Neural progenitor cell (in vitro differentiated cells): Measurements from ENCODE around the gene TNRC18. TPM values are rescaled to one million over a fixed set of nuclear protein-coding genes. Genes with fewer than 3 reads are reported as not detected.

ENCODE experiments used
- DNase-seq: peaks from one replicate; pipeline ENCODE4 v3.0.0-alpha.2; 2016; ENCODE audit warnings: low spot score
- H2AFZ ChIP-seq: fragments of 200-600 bp; sonication (generic); replicated peaks from 2 replicates; pipeline ENCODE4 v1.6.1; 2016; ENCODE audit warnings: antibody characterized with exemption
- H3F3A ChIP-seq: fragments of 200-600 bp; sonication (generic); 2 replicates; pipeline ENCODE4 v1.6.1; 2016; ENCODE audit warnings: antibody characterized with exemption, low read depth
- H3K27ac ChIP-seq: fragments of 200-600 bp; sonication (generic); 2 replicates; pipeline ENCODE4 v1.5.1; 2016; ENCODE audit warnings: mild to moderate bottlenecking
- H3K27me3 ChIP-seq: fragments of 200-600 bp; sonication (generic); 2 replicates; pipeline ENCODE4 v1.6.1; 2016; ENCODE audit warnings: mild to moderate bottlenecking, moderate library complexity
- H3K36me3 ChIP-seq: fragments of 200-600 bp; sonication (generic); 2 replicates; pipeline ENCODE4 v1.5.1; 2016
- H3K4me1 ChIP-seq: fragments of 200-600 bp; sonication (generic); 2 replicates; pipeline ENCODE4 v1.6.1; 2016; ENCODE audit warnings: mixed run types
- H3K4me2 ChIP-seq: fragments of 200-600 bp; sonication (generic); 2 replicates; pipeline ENCODE4 v1.6.1; 2016
- H3K4me3 ChIP-seq: fragments of 200-600 bp; sonication (generic); 2 replicates; pipeline ENCODE4 v1.5.1; 2016
- H3K79me2 ChIP-seq: fragments of 200-600 bp; sonication (generic); 2 replicates; pipeline ENCODE4 v1.6.1; 2016; ENCODE audit warnings: low read depth
- H3K9ac ChIP-seq: fragments of 200-600 bp; sonication (generic); 2 replicates; pipeline ENCODE4 v1.6.1; 2016
- H3K9me3 ChIP-seq: fragments of 200-600 bp; sonication (generic); 2 replicates; pipeline ENCODE4 v1.5.1; 2016; ENCODE audit warnings: low read depth
- H4K20me1 ChIP-seq: fragments of 200-600 bp; sonication (generic); 2 replicates; pipeline ENCODE4 v1.6.1; 2016; ENCODE audit warnings: low read depth
- H3K27ac Mint-ChIP-seq: 3 replicates; pipeline ENCODE4 v1.8.0; 2021; ENCODE audit warnings: mixed read lengths
- H3K27me3 Mint-ChIP-seq: 2 replicates; pipeline ENCODE4 v1.8.0; 2022; ENCODE audit warnings: low read depth, mild to moderate bottlenecking, inconsistent platforms, moderate library complexity, mixed read lengths; ENCODE audit not compliant: insufficient read depth
- H3K36me3 Mint-ChIP-seq: 3 replicates; pipeline ENCODE4 v1.8.0; 2021; ENCODE audit warnings: mixed read lengths
- H3K4me1 Mint-ChIP-seq: 3 replicates; pipeline ENCODE4 v1.8.0; 2021; ENCODE audit warnings: mixed read lengths
- H3K4me3 Mint-ChIP-seq: 3 replicates; pipeline ENCODE4 v1.8.0; 2021; ENCODE audit warnings: mild to moderate bottlenecking, moderate library complexity, mixed read lengths
- H3K9me3 Mint-ChIP-seq: 3 replicates; pipeline ENCODE4 v1.8.0; 2020; ENCODE audit warnings: mixed read lengths
- EZH2 ChIP-seq: fragments of 200-600 bp; sonication (generic); IDR thresholded peaks from 2 replicates; pipeline ENCODE4 v1.6.1; 2017; ENCODE audit warnings: antibody characterized with exemption, mild to moderate bottlenecking, moderate library complexity
- EZH2phosphoT487 ChIP-seq: fragments of 200-600 bp; sonication (generic); IDR thresholded peaks from 2 replicates; pipeline ENCODE4 v1.6.1; 2017; ENCODE audit warnings: antibody characterized with exemption
- total RNA-seq: library from RNA; depleted of rRNA; stranded (reverse); fragments of >200 nt; gene quantifications from 2 replicates; pipeline ENCODE4 v1.2.3, GENCODE V29; 2015; ENCODE audit warnings: low replicate concordance
- TF ChIP-seq, protein P1 (sequence below): fragments of 200-600 bp; sonication (generic); IDR thresholded peaks from 2 replicates; pipeline ENCODE4 v1.5.1; 2017; ENCODE audit warnings: antibody characterized with exemption, mild to moderate bottlenecking

Gene TNRC18
- total RNA-seq, 1 donor from 2014 or later = 16.1 TPM

DNA sequence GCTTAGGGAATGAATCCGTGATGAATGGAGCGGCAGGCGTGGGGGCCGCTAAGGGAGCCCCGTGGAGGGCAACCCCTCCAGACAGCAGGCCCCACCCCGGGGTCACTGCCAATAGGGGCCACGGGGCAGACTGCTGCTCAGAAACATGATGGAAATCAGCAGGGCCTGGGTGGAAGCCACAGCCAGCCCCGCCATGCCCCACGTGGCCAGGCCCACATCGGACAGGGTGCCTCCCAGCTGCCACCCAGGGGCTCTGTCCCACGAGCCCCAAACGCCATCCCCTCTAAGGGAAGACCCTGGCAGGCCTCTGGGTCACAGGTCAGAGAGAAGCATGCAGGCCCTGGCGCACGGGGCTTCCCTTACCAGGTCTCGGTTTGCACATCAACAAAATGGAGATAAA, 28.4 kb downstream of the TNRC18 start:
- peaks cover 59% of the 10 kb centered on the region for H4K20me1 ChIP-seq
- H3K9me3 ChIP-seq = no peaks in the 10 kb centered on the region
- no peak overlapping the region for H2AFZ ChIP-seq
- no peak for DNase-seq
- H3K36me3 ChIP-seq = no peaks in the 10 kb centered on the region
- no peak overlapping the region for H3K9ac ChIP-seq
- no peaks in the 10 kb centered on the region for H3K4me1 ChIP-seq
- Mint-ChIP-seq H3K27me3 (peaks cover 11% of the 10 kb centered on the region), H3K36me3 (peaks cover 15% of the 10 kb centered on the region), H3K4me1 (peaks cover 8% of the 10 kb centered on the region), H3K27ac (no peak overlapping the region), H3K4me3 (no peak overlapping the region), H3K9me3 (no peaks in the 10 kb centered on the region)
- H3K27ac ChIP-seq = no peak overlapping the region
- H3K4me3 ChIP-seq = no peak overlapping the region
- no peak overlapping the region for H3K4me2 ChIP-seq
- H3F3A ChIP-seq = no peaks in the 10 kb centered on the region
- no peak for TF ChIP-seq EZH2phosphoT487
- no peak for TF ChIP-seq EZH2
- TF ChIP-seq, protein P1, sequence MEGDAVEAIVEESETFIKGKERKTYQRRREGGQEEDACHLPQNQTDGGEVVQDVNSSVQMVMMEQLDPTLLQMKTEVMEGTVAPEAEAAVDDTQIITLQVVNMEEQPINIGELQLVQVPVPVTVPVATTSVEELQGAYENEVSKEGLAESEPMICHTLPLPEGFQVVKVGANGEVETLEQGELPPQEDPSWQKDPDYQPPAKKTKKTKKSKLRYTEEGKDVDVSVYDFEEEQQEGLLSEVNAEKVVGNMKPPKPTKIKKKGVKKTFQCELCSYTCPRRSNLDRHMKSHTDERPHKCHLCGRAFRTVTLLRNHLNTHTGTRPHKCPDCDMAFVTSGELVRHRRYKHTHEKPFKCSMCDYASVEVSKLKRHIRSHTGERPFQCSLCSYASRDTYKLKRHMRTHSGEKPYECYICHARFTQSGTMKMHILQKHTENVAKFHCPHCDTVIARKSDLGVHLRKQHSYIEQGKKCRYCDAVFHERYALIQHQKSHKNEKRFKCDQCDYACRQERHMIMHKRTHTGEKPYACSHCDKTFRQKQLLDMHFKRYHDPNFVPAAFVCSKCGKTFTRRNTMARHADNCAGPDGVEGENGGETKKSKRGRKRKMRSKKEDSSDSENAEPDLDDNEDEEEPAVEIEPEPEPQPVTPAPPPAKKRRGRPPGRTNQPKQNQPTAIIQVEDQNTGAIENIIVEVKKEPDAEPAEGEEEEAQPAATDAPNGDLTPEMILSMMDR = no peak
- H3K27me3 ChIP-seq = no peaks in the 10 kb centered on the region
- no peaks in the 10 kb centered on the region for H3K79me2 ChIP-seq

DNA sequence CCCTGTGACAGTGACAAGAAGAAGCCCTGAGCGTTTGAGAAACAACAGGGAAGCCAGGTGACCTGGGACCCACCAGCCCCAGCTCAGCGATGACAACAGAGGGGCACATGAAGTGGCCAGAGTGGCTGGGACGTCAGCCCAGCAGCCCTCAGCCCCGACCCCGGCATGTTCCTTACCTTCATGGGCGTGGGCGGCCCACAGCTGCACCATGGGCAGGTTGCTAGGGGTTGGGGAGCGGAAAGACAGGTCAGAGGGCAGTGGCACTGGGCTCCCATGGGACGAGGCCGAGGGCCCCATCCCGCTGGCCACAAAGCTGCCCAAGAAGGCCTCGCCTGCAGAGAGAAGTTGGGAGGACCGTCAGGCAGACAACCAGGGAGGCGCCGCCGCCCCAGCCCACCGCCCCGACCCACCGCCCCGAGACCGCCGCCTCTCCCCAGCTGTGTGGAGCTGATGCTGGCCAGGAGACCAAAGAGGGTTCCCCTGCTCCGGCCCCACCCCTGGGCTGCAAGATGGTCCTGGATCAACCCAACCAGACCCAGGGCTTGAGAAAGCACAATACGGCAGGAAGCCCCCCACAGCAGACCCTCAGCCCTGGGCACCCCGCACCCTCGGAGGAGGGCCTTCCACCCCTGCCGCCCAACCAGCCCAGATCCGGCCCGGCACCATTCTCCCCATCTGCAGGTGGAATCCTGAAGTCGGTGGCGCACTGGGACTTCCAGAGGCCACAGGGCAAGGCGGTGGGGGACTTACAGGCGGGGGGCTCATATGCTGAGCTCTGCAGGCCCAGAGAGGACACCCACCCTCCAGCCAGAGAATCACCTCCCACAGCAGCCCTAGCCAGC, 29.1 kb downstream of the TNRC18 start:
- H3K36me3 ChIP-seq = no peaks in the 10 kb centered on the region
- H3K4me1 Mint-ChIP-seq = peaks cover 8% of the 10 kb centered on the region
- peaks cover 17% of the 10 kb centered on the region for H3K36me3 Mint-ChIP-seq
- H2AFZ ChIP-seq = no peak overlapping the region
- no peaks in the 10 kb centered on the region for H3F3A ChIP-seq
- no peak overlapping the region for H3K9ac ChIP-seq
- no peak for DNase-seq
- H4K20me1 ChIP-seq = peaks cover 59% of the 10 kb centered on the region
- no peaks in the 10 kb centered on the region for H3K9me3 ChIP-seq
- H3K4me3 ChIP-seq = no peak overlapping the region
- no peak overlapping the region for H3K4me3 Mint-ChIP-seq
- H3K27me3 ChIP-seq = no peaks in the 10 kb centered on the region
- no peak overlapping the region for H3K4me2 ChIP-seq
- no peak overlapping the region for H3K27ac Mint-ChIP-seq
- H3K9me3 Mint-ChIP-seq = no peaks in the 10 kb centered on the region
- TF ChIP-seq, protein P1 = no peak
- TF ChIP-seq EZH2 = no peak
- no peak for TF ChIP-seq EZH2phosphoT487
- no peaks in the 10 kb centered on the region for H3K4me1 ChIP-seq
- no peaks in the 10 kb centered on the region for H3K79me2 ChIP-seq
- peaks cover 11% of the 10 kb centered on the region for H3K27me3 Mint-ChIP-seq
- no peak overlapping the region for H3K27ac ChIP-seq

DNA sequence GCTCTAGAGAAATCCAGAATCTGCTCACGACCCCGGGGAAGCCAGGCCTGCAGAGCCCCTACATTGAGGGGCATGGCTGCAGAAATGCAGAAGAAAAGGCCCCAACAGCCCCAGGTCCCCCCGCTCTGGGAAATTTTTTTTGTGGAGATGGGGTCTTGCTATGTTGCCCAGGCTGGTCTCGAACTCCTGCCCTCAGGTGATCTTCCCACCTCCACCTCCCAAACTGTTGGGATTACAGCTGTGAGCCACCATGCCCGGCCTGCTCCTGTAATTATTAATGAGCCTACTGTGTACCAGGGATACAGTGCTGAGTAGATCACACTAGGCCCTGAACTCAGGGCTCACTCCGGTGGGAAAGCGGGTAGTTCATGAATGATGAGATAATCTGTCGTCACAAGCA, 29.9 kb downstream of the TNRC18 start:
- Histone ChIP-seq H3K27ac (no peak overlapping the region), H3K4me1 (no peaks in the 10 kb centered on the region), H3K36me3 (no peaks in the 10 kb centered on the region), H4K20me1 (peaks cover 60% of the 10 kb centered on the region), H3F3A (no peaks in the 10 kb centered on the region), H3K27me3 (no peaks in the 10 kb centered on the region), H3K4me2 (no peak overlapping the region), H3K79me2 (no peaks in the 10 kb centered on the region), H2AFZ (no peak overlapping the region), H3K9me3 (no peaks in the 10 kb centered on the region), H3K9ac (no peak overlapping the region), H3K4me3 (no peak overlapping the region)
- H3K9me3 Mint-ChIP-seq = no peaks in the 10 kb centered on the region
- H3K4me3 Mint-ChIP-seq = no peak overlapping the region
- H3K36me3 Mint-ChIP-seq = peaks cover 17% of the 10 kb centered on the region
- no peak for DNase-seq
- no peak overlapping the region for H3K27ac Mint-ChIP-seq
- peaks cover 8% of the 10 kb centered on the region for H3K4me1 Mint-ChIP-seq
- TF ChIP-seq EZH2 (no peak), EZH2phosphoT487 (no peak)
- TF ChIP-seq, protein P1 = no peak
- peaks cover 11% of the 10 kb centered on the region for H3K27me3 Mint-ChIP-seq
